ENCODE results near the gene PIK3R5. TPM values are rescaled to one million over a fixed set of nuclear protein-coding genes. Genes with fewer than 3 reads are reported as not detected.

Gene PIK3R5
- polyA plus RNA-seq, 3 donors: 32.1 to 127 (median 47.5) TPM

- Histone ChIP-seq H3K9me3 (replicated peaks in 1 of 2; ENCODE audit: control insufficient read depth in 1 of 2, insufficient read depth in 1 of 2, low read length in 2 of 2) (no peaks in the 10 kb centered on the region), H3K27ac (ENCODE audit: low read depth in 1 of 2, low read length in 2 of 2) (no peak overlapping the region), H3K27me3 (ENCODE audit: control insufficient read depth in 2 of 2, insufficient read depth in 2 of 2, low read length in 2 of 2) (no peaks in the 10 kb centered on the region), H3K4me1 (ENCODE audit: control insufficient read depth in 1 of 2, insufficient read depth in 2 of 2, low read length in 2 of 2) (peaks cover 24% of the 10 kb centered on the region in 2 donors), H3K4me3 (replicated peaks in 1 of 3; ENCODE audit: low read depth in 2 of 3, low read length in 3 of 3) (no peak overlapping the region), H3K36me3 (replicated peaks in 1 of 2; ENCODE audit: control insufficient read depth in 1 of 2, insufficient read depth in 2 of 2, low read length in 2 of 2) (peaks cover 33 to 42% of the 10 kb centered on the region in 2 donors), H2AFZ (ENCODE audit: insufficient read depth, low read depth, low read length, poor library complexity, severe bottlenecking) (no peak overlapping the region), H3K9ac (ENCODE audit: insufficient read depth, low read length, poor library complexity, severe bottlenecking) (no peak overlapping the region), H3K4me2 (replicated peaks; ENCODE audit: extremely low read depth, low read length, poor library complexity, severe bottlenecking) (no peak overlapping the region), H3K79me2 (ENCODE audit: insufficient read depth, low read length) (no peaks in the 10 kb centered on the region), H4K20me1 (ENCODE audit: insufficient read depth, low read length) (peaks cover 39% of the 10 kb centered on the region)
- H3K36me3 Mint-ChIP-seq: peaks cover 38 to 40% of the 10 kb centered on the region in 2 donors
- no peaks in the 10 kb centered on the region for H3K9me3 Mint-ChIP-seq
- no peak overlapping the region for H3K27ac Mint-ChIP-seq
- WGBS (ENCODE audit: insufficient coverage): 100% methylated on average over 2 of the region's 5 CpGs
- intact Hi-C loops (cut with micrococcal nuclease): no loop called here
- peaks cover 25% of the 10 kb centered on the region for H3K4me1 Mint-ChIP-seq
- no peak for DNase-seq
- H3K27me3 Mint-ChIP-seq (ENCODE audit: low read depth in 3 of 3): peaks cover 0 to 2% (median 1%) of the 10 kb centered on the region in 3 donors
- TF ChIP-seq CTCF (IDR thresholded peaks at IDR 0.05): no peak
- no peak overlapping the region for H3K4me3 Mint-ChIP-seq
Measured at GRCh38 chr17:8875957-8876356, 89.5 kb downstream of the PIK3R5 start.

GRCh38 chr17:8875436-8875835, 90.1 kb downstream of the PIK3R5 start:
- H3K27me3 Mint-ChIP-seq (ENCODE audit: low read depth in 3 of 3): peaks cover 0 to 2% (median under 1%) of the 10 kb centered on the region in 3 donors
- Histone ChIP-seq H3K4me1 (ENCODE audit: control insufficient read depth in 1 of 2, insufficient read depth in 2 of 2, low read length in 2 of 2) (peaks cover 24% of the 10 kb centered on the region in 2 donors), H3K4me3 (replicated peaks in 1 of 3; ENCODE audit: low read depth in 2 of 3, low read length in 3 of 3) (no peak overlapping the region), H3K9ac (ENCODE audit: insufficient read depth, low read length, poor library complexity, severe bottlenecking) (no peak overlapping the region), H2AFZ (ENCODE audit: insufficient read depth, low read depth, low read length, poor library complexity, severe bottlenecking) (no peak overlapping the region), H3K4me2 (replicated peaks; ENCODE audit: extremely low read depth, low read length, poor library complexity, severe bottlenecking) (no peak overlapping the region), H3K36me3 (replicated peaks in 1 of 2; ENCODE audit: control insufficient read depth in 1 of 2, insufficient read depth in 2 of 2, low read length in 2 of 2) (peaks cover 28 to 37% of the 10 kb centered on the region in 2 donors), H3K27me3 (ENCODE audit: control insufficient read depth in 2 of 2, insufficient read depth in 2 of 2, low read length in 2 of 2) (no peaks in the 10 kb centered on the region), H3K79me2 (ENCODE audit: insufficient read depth, low read length) (no peaks in the 10 kb centered on the region), H3K27ac (ENCODE audit: low read depth in 1 of 2, low read length in 2 of 2) (no peak overlapping the region), H4K20me1 (ENCODE audit: insufficient read depth, low read length) (peaks cover 34% of the 10 kb centered on the region), H3K9me3 (replicated peaks in 1 of 2; ENCODE audit: control insufficient read depth in 1 of 2, insufficient read depth in 1 of 2, low read length in 2 of 2) (no peaks in the 10 kb centered on the region)
- H3K36me3 Mint-ChIP-seq: peaks cover 33 to 35% of the 10 kb centered on the region in 2 donors
- H3K4me3 Mint-ChIP-seq: no peak overlapping the region
- DNase-seq: peak in 1 of 3 donors; percentile 4
- H3K9me3 Mint-ChIP-seq: no peaks in the 10 kb centered on the region
- H3K27ac Mint-ChIP-seq: peak overlapping the region in 2 of 7 donors; percentile 34 to 54
- intact Hi-C loops (cut with micrococcal nuclease): no loop called here
- 100% methylated on average over 5 of the region's 12 CpGs for WGBS (ENCODE audit: insufficient coverage)
- no peak for TF ChIP-seq CTCF (IDR thresholded peaks at IDR 0.05)
- peaks cover 25% of the 10 kb centered on the region for H3K4me1 Mint-ChIP-seq
